GM19025 (cell line): Measurements from ENCODE around the gene PKP4.

ENCODE experiments used
- ATAC-seq: cut with Tn5 transposase; IDR thresholded peaks from one replicate; pipeline ENCODE4 v1.9.1; 2021; ENCODE audit warnings: mild to moderate bottlenecking, low read depth, moderate library complexity; ENCODE audit not compliant: unreplicated experiment

PKP4 gene

GRCh38 chr2:158530829-158531228 is 74.1 kb downstream of the PKP4 start:
- no peak for ATAC-seq

GRCh38 chr2:158533009-158533408 is 76.3 kb downstream of the PKP4 start:
- ATAC-seq, result no peak

- ATAC-seq, result no peak
Measured at GRCh38 chr2:158539176-158540005, 82.6 kb downstream of the PKP4 start.

GRCh38 chr2:158542577-158542976 is 85.8 kb downstream of the PKP4 start:
- no peak for ATAC-seq

GRCh38 chr2:158543957-158544356 is 87.2 kb downstream of the PKP4 start:
- ATAC-seq, result no peak

GRCh38 chr2:158544998-158545397 is 88.2 kb downstream of the PKP4 start:
- ATAC-seq, result no peak

- peak; percentile 76 for ATAC-seq
Measured at GRCh38 chr2:158546412-158547144, 89.8 kb downstream of the PKP4 start.

GRCh38 chr2:158553257-158553656 is 96.5 kb downstream of the PKP4 start:
- no peak for ATAC-seq

GRCh38 chr2:158554996-158555395 is 98.2 kb downstream of the PKP4 start:
- no peak for ATAC-seq

GRCh38 chr2:158556124-158556523 is 99.4 kb downstream of the PKP4 start:
- ATAC-seq, result no peak

- no peak for ATAC-seq
Measured at GRCh38 chr2:158557752-158558151, 101.0 kb downstream of the PKP4 start.

- no peak for ATAC-seq
Measured at GRCh38 chr2:158559252-158559651, 102.5 kb downstream of the PKP4 start.

- ATAC-seq, result no peak
Measured at GRCh38 chr2:158560259-158560658, 103.5 kb downstream of the PKP4 start.

- no peak for ATAC-seq
Measured at GRCh38 chr2:158561054-158561453, 104.3 kb downstream of the PKP4 start.

- no peak for ATAC-seq
Measured at GRCh38 chr2:158567208-158567607, 110.5 kb downstream of the PKP4 start.

- no peak for ATAC-seq
Measured at GRCh38 chr2:158569284-158569683, 112.5 kb downstream of the PKP4 start.

GRCh38 chr2:158570869-158571268 is 114.1 kb downstream of the PKP4 start:
- no peak for ATAC-seq

GRCh38 chr2:158573739-158574138 is 117.0 kb downstream of the PKP4 start:
- ATAC-seq, result no peak

- no peak for ATAC-seq
Measured at GRCh38 chr2:158575051-158575635, 118.4 kb downstream of the PKP4 start.

GRCh38 chr2:158577141-158577540 is 120.4 kb downstream of the PKP4 start:
- ATAC-seq, result no peak

GRCh38 chr2:158578703-158579330 is 122.1 kb downstream of the PKP4 start:
- ATAC-seq, result peak; percentile 96
